Heart right ventricle (tissue), 16 donors: ENCODE results near the gene DHODH. TPM values are rescaled to one million over a fixed set of nuclear protein-coding genes. Genes with fewer than 3 reads are reported as not detected.
"Not testable (repeated sequence)": the region's sequence is repeated elsewhere in the genome, so short reads cannot be mapped to it uniquely, and the experiment has no call there.

Source experiments
- ATAC-seq, 8 donors: fragments of 200-7000 bp; cut with Tn5 transposase; one replicate each; pipeline ENCODE4 v1.9.1; 2020; ENCODE audit warnings: mild to moderate bottlenecking in 8 of 8, moderate library complexity in 8 of 8, moderate number of reproducible peaks in 1 of 8
- DNase-seq, 2 donors: peaks; one replicate each; pipeline ENCODE4 v3.0.0-alpha.2; 2020
- H3K27ac ChIP-seq, 10 donors: fragments of 200-600 bp; sonication (generic) in 2 of 10; one replicate each; pipeline versions ENCODE4 v1.5.0 to v1.8.0; 2020 to 2022; ENCODE audit warnings: mild to moderate bottlenecking in 3 of 10
- H3K27me3 ChIP-seq, 7 donors: fragments of 200-600 bp; one replicate each; pipeline ENCODE4 v1.8.0; 2021 to 2022; ENCODE audit warnings: mild to moderate bottlenecking in 2 of 7
- H3K36me3 ChIP-seq, 9 donors: fragments of 200-600 bp; sonication (generic) in 1 of 9; one replicate each; pipeline versions ENCODE4 v1.5.0 to v1.8.0; 2020 to 2022; ENCODE audit warnings: mild to moderate bottlenecking in 2 of 9
- H3K4me1 ChIP-seq, 9 donors: fragments of 200-600 bp; sonication (generic) in 1 of 9; one replicate each; pipeline versions ENCODE4 v1.5.0 to v1.8.0; 2020 to 2022; ENCODE audit warnings: mild to moderate bottlenecking in 4 of 9
- H3K4me3 ChIP-seq, 10 donors: fragments of 200-600 bp; sonication (generic) in 2 of 10; one replicate each; pipeline versions ENCODE4 v1.5.0 to v1.8.0; 2020 to 2022; ENCODE audit warnings: mild to moderate bottlenecking in 7 of 10, moderate library complexity in 2 of 10
- H3K9me3 ChIP-seq, 11 donors: fragments of 200-600 bp in 10 of 11; sonication (generic) in 2 of 11; one replicate each; pipeline versions ENCODE4 v1.5.0 to v1.8.0; 2013 to 2022; ENCODE audit warnings: mild to moderate bottlenecking in 2 of 11, control low read depth in 1 of 11, moderate library complexity in 1 of 11
- WGBS, 2 donors: extraction: QIAGEN DNeasy Blood & Tissue Kit; methylation state at CpG; one replicate each; pipeline ENCODE4 v1.1.7; 2013; ENCODE audit warnings: inconsistent platforms in 1 of 2; 5-methylcytosine and 5-hydroxymethylcytosine counted together
- intact Hi-C, 10 donors: fragments of 100-400 bp; cut with DNase I; formaldehyde crosslinking; loops; one replicate each; pipeline versions ENCODE4 v1.11.1 to v1.14.2; 2022
- polyA plus RNA-seq, 2 donors: library from polyadenylated mRNA; stranded (reverse); fragments of 200-250 nt; gene quantifications; one replicate each; pipeline ENCODE4 v1.2.3, GENCODE V29; 2013
- total RNA-seq, 10 donors: library from RNA; stranded (reverse); fragmentation: NEBNext Ultra II Directional in 3 of 10; extraction: Animal tissue kit (Norgen Biotek cat#: 25700) in 3 of 10; gene quantifications; one replicate each; pipeline versions ENCODE4 v1.2.1 to v1.2.4, GENCODE V29; 2021 to 2023
- TF ChIP-seq, protein P1 (sequence below), 9 donors: fragments of 200-600 bp; sonication (generic) in 2 of 9; IDR thresholded peaks; one replicate each; pipeline versions ENCODE4 v1.5.0 to v1.8.0; 2021 to 2022; ENCODE audit warnings: antibody characterized with exemption in 9 of 9, mild to moderate bottlenecking in 5 of 9, moderate library complexity in 1 of 9
- donor health status: Arrhythmogenic right ventricular cardiomyopathy.
- donor health status: ischemic (EF 13 %, LVEDD 7.1; RV severe dilation, severe dysfunction).
- donor health status: healthy with polysubstance abuse.
- donor health status: DM: no; HTN: yes; CAD: no.
- donor health status: DM: no; HTN: no; CAD: no.
- donor health status: ischemic (EF 25% LVEDD 6.9; RV normal size, moderate dysfunction).
- donor health status: ischemic (EF 25% LVEDD 5.7; RV mildly dilated, moderate dysfunction).
- donor health status: healthy.
- donor health status: DM: yes; HTN: yes; CAD: no.
- donor health status: Ischemic cardiomyopathy.
- donor health status: ischemic (EF 35%, LVEDD 5.7; RV mildly dilated, moderate dysfunction).
- donor health status: nonischemic (EF 11% LVEDD 7.7; RV severe dilation, severe dysfunction).
- donor health status: DM: yes; HTN: yes; CAD: no.
- donor health status: PGD.
- donor health status: ischemic (EF 29% LVEDD 5.4; RV normal size, mild dysfunction).
- donor health status: nonischemic (EF 23%, LVEDD 6.1; RV moderate dilation, normal function).

DHODH gene
- total and polyA plus RNA-seq, 12 donors: 6.1 to 12.6 (median 8.3) TPM

DNA sequence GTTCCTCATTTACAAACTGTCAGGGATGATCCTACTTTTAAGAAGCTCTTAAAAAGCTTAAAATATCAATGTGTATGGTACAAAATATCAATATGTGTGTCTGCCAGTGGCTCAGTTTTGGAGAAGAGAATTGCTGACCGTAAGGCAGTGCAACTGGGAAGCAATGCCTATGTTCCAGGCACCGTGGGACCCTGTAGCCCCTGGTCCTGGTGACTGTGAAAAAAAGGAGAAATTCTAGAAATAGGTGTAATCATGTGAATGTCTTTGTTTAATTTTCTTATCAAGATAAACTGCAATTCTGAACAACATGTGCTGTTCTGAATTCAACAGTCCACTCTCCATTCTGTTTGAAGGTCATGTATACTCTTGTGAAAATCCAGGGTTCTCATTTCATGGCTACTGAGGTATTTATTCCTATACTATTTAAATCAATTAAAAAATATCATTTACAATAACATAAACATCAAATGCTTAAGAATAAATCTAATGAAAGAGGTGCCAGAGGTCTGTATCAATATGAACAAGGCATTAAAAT is 36.3 kb downstream of the DHODH start:
- ATAC-seq: no peak
- whole genome bisulfite sequencing, 2 donors: 64 to 95% methylated on average over 2 of the region's 2 CpGs
- Histone ChIP-seq H3K36me3 (peaks cover 0 to 33% (median 6%) of the 10 kb centered on the region in 9 donors), H3K27me3 (no peaks in the 10 kb centered on the region), H3K4me1 (peaks cover 0 to 8% (median 5%) of the 10 kb centered on the region in 9 donors), H3K27ac (no peak overlapping the region), H3K9me3 (peaks cover 0 to 19% (median 0%) of the 10 kb centered on the region in 11 donors), H3K4me3 (no peak overlapping the region)
- TF ChIP-seq, protein P1, sequence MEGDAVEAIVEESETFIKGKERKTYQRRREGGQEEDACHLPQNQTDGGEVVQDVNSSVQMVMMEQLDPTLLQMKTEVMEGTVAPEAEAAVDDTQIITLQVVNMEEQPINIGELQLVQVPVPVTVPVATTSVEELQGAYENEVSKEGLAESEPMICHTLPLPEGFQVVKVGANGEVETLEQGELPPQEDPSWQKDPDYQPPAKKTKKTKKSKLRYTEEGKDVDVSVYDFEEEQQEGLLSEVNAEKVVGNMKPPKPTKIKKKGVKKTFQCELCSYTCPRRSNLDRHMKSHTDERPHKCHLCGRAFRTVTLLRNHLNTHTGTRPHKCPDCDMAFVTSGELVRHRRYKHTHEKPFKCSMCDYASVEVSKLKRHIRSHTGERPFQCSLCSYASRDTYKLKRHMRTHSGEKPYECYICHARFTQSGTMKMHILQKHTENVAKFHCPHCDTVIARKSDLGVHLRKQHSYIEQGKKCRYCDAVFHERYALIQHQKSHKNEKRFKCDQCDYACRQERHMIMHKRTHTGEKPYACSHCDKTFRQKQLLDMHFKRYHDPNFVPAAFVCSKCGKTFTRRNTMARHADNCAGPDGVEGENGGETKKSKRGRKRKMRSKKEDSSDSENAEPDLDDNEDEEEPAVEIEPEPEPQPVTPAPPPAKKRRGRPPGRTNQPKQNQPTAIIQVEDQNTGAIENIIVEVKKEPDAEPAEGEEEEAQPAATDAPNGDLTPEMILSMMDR (IDR thresholded peaks at IDR 0.05): no peak
- no peak for DNase-seq
- intact Hi-C loops: no loop called here

DNA sequence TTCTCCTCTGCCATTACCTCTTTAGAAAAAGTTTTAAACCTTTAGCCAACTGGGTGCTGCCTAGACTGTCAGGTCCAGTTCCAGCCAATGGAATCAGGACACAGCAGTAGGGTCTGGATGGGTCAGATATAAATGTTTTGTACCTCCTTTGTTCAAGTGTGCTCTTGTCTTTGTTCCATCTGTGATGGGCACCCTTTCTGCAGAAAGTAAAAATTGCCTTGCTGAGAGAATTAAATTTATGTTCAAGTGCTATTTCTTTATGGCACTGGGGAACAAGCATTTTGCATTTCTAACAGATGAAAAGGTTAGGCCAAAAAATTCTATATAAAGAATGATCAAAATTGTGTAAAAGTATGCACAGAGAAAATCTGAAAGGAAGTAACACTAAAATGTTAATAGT is 40.6 kb downstream of the DHODH start:
- no peaks in the 10 kb centered on the region for H3K27me3 ChIP-seq
- intact Hi-C loops: no loop called here
- DNase-seq: no peak
- no peak overlapping the region for H3K4me3 ChIP-seq
- H3K9me3 ChIP-seq: peaks cover 0 to 22% (median 0%) of the 10 kb centered on the region in 11 donors
- no peak overlapping the region for H3K27ac ChIP-seq
- peaks cover 0 to 24% (median 0%) of the 10 kb centered on the region in 9 donors for H3K4me1 ChIP-seq
- TF ChIP-seq, protein P1 (IDR thresholded peaks at IDR 0.05): no peak
- ATAC-seq: no peak
- H3K36me3 ChIP-seq: peaks cover 0 to 3% (median 0%) of the 10 kb centered on the region in 9 donors

DNA sequence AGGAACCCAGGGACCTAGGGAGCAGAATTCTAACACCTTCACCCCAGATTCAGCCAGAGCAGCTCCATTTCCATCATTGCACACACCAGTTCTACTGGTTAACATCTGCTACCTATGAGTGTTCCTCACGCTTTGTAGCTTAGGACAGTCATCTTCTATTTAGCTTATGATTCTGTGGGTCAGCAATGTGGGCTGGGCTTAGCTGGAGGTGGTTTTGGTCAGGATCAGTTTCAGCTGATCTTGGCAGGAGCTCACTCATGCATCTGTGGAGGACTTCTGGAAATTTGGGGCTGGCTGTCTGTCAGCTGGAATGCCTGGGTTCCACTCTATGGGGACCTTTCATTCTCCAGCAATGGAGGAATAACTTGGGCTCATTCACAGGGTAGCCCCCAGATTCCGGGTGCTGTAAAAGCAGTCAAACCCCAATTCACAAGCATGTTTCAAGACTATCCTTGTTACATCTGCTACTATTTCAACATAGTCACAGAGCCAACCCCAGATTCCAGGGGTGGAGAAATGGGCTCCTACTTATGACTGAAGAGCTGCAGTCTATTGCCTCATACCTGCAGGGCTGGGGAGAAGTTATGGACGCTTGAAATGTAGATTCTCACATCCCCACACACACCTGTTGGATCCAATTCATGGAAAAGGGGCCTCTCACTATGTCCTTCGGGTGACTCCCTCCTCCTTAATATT is 42.4 kb downstream of the DHODH start:
- Histone ChIP-seq H3K9me3 (peaks cover 0 to 22% (median 0%) of the 10 kb centered on the region in 11 donors), H3K27me3 (no peaks in the 10 kb centered on the region), H3K36me3 (no peaks in the 10 kb centered on the region), H3K4me1 (peaks cover 0 to 24% (median 0%) of the 10 kb centered on the region in 9 donors), H3K27ac (no peak overlapping the region), H3K4me3 (no peak overlapping the region)
- DNase-seq (no peak), ATAC-seq (peak in 2 of 8 donors; percentile 37 to 73)
- WGBS, 2 donors: 84 to 85% methylated on average over 4 of the region's 4 CpGs
- TF ChIP-seq, protein P1 (IDR thresholded peaks at IDR 0.05): no peak
- intact Hi-C loops: no loop called here

DNA sequence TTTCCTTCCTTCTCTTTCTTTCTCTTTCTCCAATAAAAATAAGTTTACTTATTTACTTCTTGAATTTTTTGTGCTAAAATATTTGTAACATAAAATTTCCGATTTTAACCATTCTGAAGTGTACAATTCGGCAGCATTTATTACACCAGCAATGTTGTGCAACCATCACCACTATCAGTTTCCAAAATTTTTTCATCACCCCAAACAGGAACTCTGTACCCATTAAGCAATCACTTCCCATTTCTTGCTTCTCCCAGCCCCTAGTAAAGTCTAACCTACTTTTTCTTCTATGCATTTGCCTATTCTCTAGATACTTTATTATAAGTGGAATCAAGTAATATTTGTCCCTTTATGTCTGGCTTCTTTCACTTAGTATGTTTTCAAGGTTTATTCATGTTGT is 43.3 kb downstream of the DHODH start:
- no peak for ATAC-seq
- Histone ChIP-seq H3K36me3 (no peaks in the 10 kb centered on the region), H3K4me3 (no peak overlapping the region), H3K27me3 (no peaks in the 10 kb centered on the region), H3K9me3 (peaks cover 0 to 22% (median 0%) of the 10 kb centered on the region in 11 donors), H3K4me1 (peaks cover 0 to 24% (median 0%) of the 10 kb centered on the region in 9 donors), H3K27ac (peak overlapping the region in 1 of 10 donors; percentile 19)
- intact Hi-C loops: no loop called here
- 83 to 88% methylated on average over 2 of the region's 2 CpGs for WGBS, 2 donors
- TF ChIP-seq, protein P1 (IDR thresholded peaks at IDR 0.05): no peak
- no peak for DNase-seq

DNA sequence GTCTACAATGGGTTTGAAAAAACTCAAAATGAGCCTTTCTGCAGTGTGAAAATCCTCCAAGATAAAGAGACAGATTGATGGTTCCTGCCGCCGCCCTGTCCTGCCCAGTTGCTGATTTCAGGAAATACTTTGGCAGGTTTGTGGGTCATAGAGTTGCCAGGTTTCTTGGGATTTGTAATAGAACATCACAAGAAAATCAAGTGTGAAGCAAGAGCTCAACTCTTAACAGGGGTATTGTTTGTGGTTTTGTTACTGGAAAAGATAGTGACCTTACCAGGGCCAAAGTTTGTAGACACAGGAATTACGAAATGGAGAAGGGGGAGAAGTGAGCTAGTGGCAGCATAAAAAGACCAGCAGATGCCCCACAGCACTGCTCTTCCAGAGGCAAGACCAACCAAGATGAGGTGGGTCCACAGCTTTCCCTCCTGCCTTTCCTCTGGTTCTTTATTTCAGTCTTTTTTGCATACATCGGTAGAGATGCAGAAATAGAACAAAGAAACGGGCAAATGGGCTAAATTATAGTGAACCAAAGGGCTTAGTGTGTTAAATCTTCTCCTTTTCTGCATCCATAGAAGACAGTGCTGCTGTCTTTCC is 45.8 kb downstream of the DHODH start, which contains the start of gene HP:
Gene HP, plus strand, starts transcription at position 252 of the 594 bp plus-strand sequence. Its CDS starts 148 bp downstream, at position 400.
- ATAC-seq, DNase-seq, H3K36me3 ChIP-seq, H3K4me3 ChIP-seq, H3K27ac ChIP-seq, H3K27me3 ChIP-seq, H3K9me3 ChIP-seq, intact Hi-C loops: not testable (repeated sequence)
- H3K4me1 ChIP-seq: peaks cover 0 to 24% (median 0%) of the 10 kb centered on the region in 9 donors
- WGBS, 2 donors: 74 to 80% methylated on average over 5 of the region's 5 CpGs
